ENCODE measurements around the gene MYCL. TPM values are rescaled to one million over a fixed set of nuclear protein-coding genes. Genes with fewer than 3 reads are reported as not detected.

MYCL gene
- total RNA-seq, 1 experiment from 2014 or later: 18.4 TPM

DNA sequence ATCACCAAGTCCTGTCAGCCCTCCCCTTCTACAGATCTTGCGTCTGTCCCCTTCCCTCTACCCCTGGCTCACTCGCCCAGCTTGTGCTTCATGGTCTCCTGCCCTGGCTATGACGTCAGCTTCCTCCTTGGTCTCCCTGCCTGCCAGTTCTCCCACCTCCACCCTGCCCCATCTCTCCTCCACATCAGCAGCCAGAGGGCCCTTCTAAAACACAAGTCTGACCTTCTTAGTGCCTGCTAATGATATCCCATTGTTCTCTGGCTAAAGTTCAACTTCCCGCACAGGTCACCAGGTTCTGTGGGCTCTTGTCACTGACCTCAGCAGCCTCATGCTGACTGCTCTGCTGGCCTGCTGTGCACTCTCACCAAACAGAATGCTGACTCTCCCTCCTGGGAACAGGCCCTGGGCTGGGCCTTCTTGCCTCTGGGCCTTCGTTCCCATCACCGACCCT is 24.7 kb upstream of the MYCL start:
- no peak overlapping the region for H3K4ac ChIP-seq (ENCODE audit: low read depth, low read length)
- H3K18ac ChIP-seq (ENCODE audit: insufficient read length, low read depth, low read length): no peak overlapping the region
- H3K14ac ChIP-seq (ENCODE audit: insufficient read depth, low read length): no peak overlapping the region; the same call in 1 of the 2 replicates
- H3K79me2 ChIP-seq (ENCODE audit: insufficient read depth, low read length): no peaks in the 10 kb centered on the region
- H3K4me1 ChIP-seq (ENCODE audit: insufficient read depth, low read length): peaks cover 6% of the 10 kb centered on the region; the same call in 1 of the 2 replicates
- H2BK15ac ChIP-seq (ENCODE audit: low read depth, low read length): no peak overlapping the region
- H4K8ac ChIP-seq (replicated peaks; ENCODE audit: insufficient read length, low read depth, low read length): no peak overlapping the region
- H2BK12ac ChIP-seq (ENCODE audit: insufficient read length, low read depth, low read length): no peak overlapping the region
- no peak overlapping the region for H3K4me2 ChIP-seq (ENCODE audit: insufficient read depth, insufficient read length, low read length)
- no peak overlapping the region for H2AFZ ChIP-seq (ENCODE audit: low read length)
- H4K91ac ChIP-seq (ENCODE audit: insufficient read length, low read depth, low read length): no peak overlapping the region
- WGBS (ENCODE audit: extremely low coverage, insufficient read length, low lambda C conversion rate): no CpG with 5 or more reads among the region's 6 CpGs
- H3K36me3 Mint-ChIP-seq (ENCODE audit: insufficient read depth in 1 of 3, low read depth in 3 of 3): 0 out of 7 replicates have a peak, but pooled peaks cover 0 to 1% (median 0%) of the 10 kb centered on the region in 3 experiments
- H3K27me3 ChIP-seq (ENCODE audit: insufficient read depth, low read length): no peaks in the 10 kb centered on the region
- no peak for DNase-seq
- peak overlapping the region in 1 of 2 experiments; percentile 9; a peak in 1 of 5 replicates for H3K4me3 Mint-ChIP-seq
- no peak overlapping the region for H2BK20ac ChIP-seq (ENCODE audit: low read depth, low read length, poor library complexity, severe bottlenecking)
- H3K23me2 ChIP-seq (ENCODE audit: insufficient read length, low read depth, low read length, poor library complexity, severe bottlenecking): peaks cover 2% of the 10 kb centered on the region
- no peak overlapping the region for H3K56ac ChIP-seq (ENCODE audit: insufficient read length, low read depth, low read length)
- peaks cover 41% of the 10 kb centered on the region for H3K27me3 Mint-ChIP-seq (ENCODE audit: low read depth)
- no peaks in the 10 kb centered on the region for H3K9me3 ChIP-seq (ENCODE audit: control insufficient read depth, low read depth, low read length)
- no peak overlapping the region for H3K27ac ChIP-seq (ENCODE audit: insufficient read length, low read depth, low read length)
- no peak for TF ChIP-seq CTCF (conservative IDR thresholded peaks at IDR 0.05)
- H3K27ac Mint-ChIP-seq: peak overlapping the region in 1 of 3 experiments; percentile 49; a peak in 2 of 7 replicates
- H2BK120ac ChIP-seq (ENCODE audit: low read depth, low read length, poor library complexity, severe bottlenecking): no peak overlapping the region
- no peak overlapping the region for H3T11ph ChIP-seq (ENCODE audit: low read length)
- H3K4me1 Mint-ChIP-seq: peaks cover 24 to 27% of the 10 kb centered on the region in 2 experiments
- H3K9ac ChIP-seq (ENCODE audit: extremely low read depth, insufficient read length, low read length): no peak overlapping the region
- no peak overlapping the region for H2BK5ac ChIP-seq (ENCODE audit: insufficient read length, low read length)
- H4K20me1 ChIP-seq (ENCODE audit: control insufficient read depth, insufficient read depth, insufficient read length): no peaks in the 10 kb centered on the region
- H3K9me3 Mint-ChIP-seq: peaks cover 0 to 3% of the 10 kb centered on the region in 2 experiments; a peak in 1 of 5 replicates
- no peaks in the 10 kb centered on the region for H3K79me1 ChIP-seq (ENCODE audit: insufficient read depth, low read depth, low read length, poor library complexity, severe bottlenecking)
- H4K5ac ChIP-seq (ENCODE audit: insufficient read length, low read depth, low read length): no peak overlapping the region
- no peak overlapping the region for H3K23ac ChIP-seq (ENCODE audit: insufficient read length, low read depth, low read length)
- no peak overlapping the region for H2AK5ac ChIP-seq (ENCODE audit: insufficient read length, low read length)
